WTC11 (cell line): ENCODE data around the gene ETV1.

Experiments used
- ATF3 ChIP-seq: sonication (generic); formaldehyde crosslinking; conservative IDR thresholded peaks from 2 replicates; pipeline ENCODE4 v1.8.1; 2022; ENCODE audit warnings: mild to moderate bottlenecking, missing genetic modification reagents
- CTCF ChIP-seq: fragments of 200-600 bp; IDR thresholded peaks from 2 replicates; pipeline ENCODE4 v1.8.0; 2022; ENCODE audit warnings: antibody characterized with exemption
- ELF4 ChIP-seq: sonication (generic); formaldehyde crosslinking; IDR thresholded peaks from 2 replicates; pipeline ENCODE4 v1.8.1; 2022; ENCODE audit warnings: low read depth, mild to moderate bottlenecking, moderate library complexity, missing genetic modification reagents
- HMGXB4 ChIP-seq: sonication (generic); formaldehyde crosslinking; IDR thresholded peaks from 2 replicates; pipeline ENCODE4 v1.8.1; 2023; ENCODE audit warnings: mild to moderate bottlenecking, moderate library complexity, missing genetic modification reagents
- NR2C2 ChIP-seq: sonication (generic); formaldehyde crosslinking; IDR thresholded peaks from 2 replicates; pipeline ENCODE4 v1.8.0; 2022; ENCODE audit warnings: mild to moderate bottlenecking, missing genetic modification reagents
- NR3C1 ChIP-seq: sonication (generic); formaldehyde crosslinking; conservative IDR thresholded peaks from 2 replicates; pipeline ENCODE4 v1.8.1; 2023; ENCODE audit warnings: low read depth, mild to moderate bottlenecking, missing genetic modification reagents
- SMAD3 ChIP-seq: sonication (generic); formaldehyde crosslinking; IDR thresholded peaks from 2 replicates; pipeline ENCODE4 v1.8.0; 2022; ENCODE audit warnings: missing genetic modification reagents, mild to moderate bottlenecking, borderline replicate concordance
- ZBTB21 ChIP-seq: sonication (generic); formaldehyde crosslinking; IDR thresholded peaks from 2 replicates; pipeline ENCODE4 v1.8.1; 2023; ENCODE audit warnings: mild to moderate bottlenecking, missing genetic modification reagents, borderline replicate concordance
- ZNF121 ChIP-seq: sonication (generic); formaldehyde crosslinking; IDR thresholded peaks from 2 replicates; pipeline ENCODE4 v1.8.0; 2023; ENCODE audit warnings: missing genetic modification reagents

- no peak for TF ChIP-seq CTCF
- TF ChIP-seq NR2C2 (CRISPR knock-in tag), result no peak
- no peak for TF ChIP-seq ZNF121
- TF ChIP-seq ZBTB21 (CRISPR knock-in tag), result no peak
- TF ChIP-seq NR3C1, result no peak
- TF ChIP-seq ELF4 (CRISPR knock-in tag), result no peak
- no peak for TF ChIP-seq SMAD3
- TF ChIP-seq ATF3 (CRISPR knock-in tag), result no peak
- TF ChIP-seq HMGXB4 (CRISPR knock-in tag), result no peak
Measured at GRCh38 chr7:13907831-13908230, 81.6 kb downstream of the ETV1 start.
